HEK293T (cell line): ENCODE results near the gene METTL22.

Experiments used
- ARNT ChIP-seq: fragments of 450-650 bp; IDR thresholded peaks from 2 replicates; pipeline ENCODE4 v1.6.1; 2017; ENCODE audit warnings: mild to moderate bottlenecking
- BHLHE40 ChIP-seq: fragments of 450-650 bp; IDR thresholded peaks from 2 replicates; pipeline ENCODE4 v1.6.1; 2016; ENCODE audit warnings: mild to moderate bottlenecking, moderate library complexity, borderline replicate concordance
- ELF4 ChIP-seq: fragments of 450-650 bp; IDR thresholded peaks from 2 replicates; pipeline ENCODE4 v1.6.1; 2017; ENCODE audit warnings: antibody characterized with exemption
- FOXA1 ChIP-seq: fragments of 450-650 bp; IDR thresholded peaks from 2 replicates; pipeline ENCODE4 v1.6.1; 2016; ENCODE audit warnings: mild to moderate bottlenecking
- FOXK2 ChIP-seq: fragments of 450-650 bp; IDR thresholded peaks from 2 replicates; pipeline ENCODE4 v1.6.1; 2016; ENCODE audit warnings: mild to moderate bottlenecking
- FOXM1 ChIP-seq: fragments of 450-650 bp; IDR thresholded peaks from 2 replicates; pipeline ENCODE4 v1.6.1; 2017; ENCODE audit warnings: mild to moderate bottlenecking, borderline replicate concordance
- L3MBTL2 ChIP-seq: fragments of 450-650 bp; conservative IDR thresholded peaks from 2 replicates; pipeline ENCODE4 v1.6.1; 2016; ENCODE audit warnings: mild to moderate bottlenecking
- LEF1 ChIP-seq: fragments of 450-650 bp; IDR thresholded peaks from 2 replicates; pipeline ENCODE4 v1.6.1; 2017; ENCODE audit warnings: mild to moderate bottlenecking, borderline replicate concordance
- NFRKB ChIP-seq: fragments of 450-650 bp; IDR thresholded peaks from 2 replicates; pipeline ENCODE4 v1.6.1; 2016; ENCODE audit warnings: mild to moderate bottlenecking, moderate library complexity
- SUZ12 ChIP-seq: fragments of 450-650 bp; IDR thresholded peaks from 2 replicates; pipeline ENCODE4 v1.6.1; 2016; ENCODE audit warnings: mild to moderate bottlenecking
- TARDBP ChIP-seq: fragments of 450-650 bp; IDR thresholded peaks from 2 replicates; pipeline ENCODE4 v1.6.1; 2016
- ZNF384 ChIP-seq: fragments of 450-650 bp; IDR thresholded peaks from 2 replicates; pipeline ENCODE4 v1.6.1; 2016
- TF ChIP-seq, protein P1 (sequence below): fragments of 450-650 bp; IDR thresholded peaks from 2 replicates; pipeline ENCODE4 v1.6.1; 2016

GRCh38 chr16:8661703-8662102 is 40.2 kb downstream of the METTL22 start:
- TF ChIP-seq L3MBTL2 (no peak), TARDBP (no peak), NFRKB (no peak), ZNF384 (no peak), BHLHE40 (no peak), LEF1 (no peak), FOXK2 (no peak), FOXM1 (no peak), ARNT (no peak), SUZ12 (no peak), FOXA1 (no peak), ELF4 (no peak)
- TF ChIP-seq, protein P1, sequence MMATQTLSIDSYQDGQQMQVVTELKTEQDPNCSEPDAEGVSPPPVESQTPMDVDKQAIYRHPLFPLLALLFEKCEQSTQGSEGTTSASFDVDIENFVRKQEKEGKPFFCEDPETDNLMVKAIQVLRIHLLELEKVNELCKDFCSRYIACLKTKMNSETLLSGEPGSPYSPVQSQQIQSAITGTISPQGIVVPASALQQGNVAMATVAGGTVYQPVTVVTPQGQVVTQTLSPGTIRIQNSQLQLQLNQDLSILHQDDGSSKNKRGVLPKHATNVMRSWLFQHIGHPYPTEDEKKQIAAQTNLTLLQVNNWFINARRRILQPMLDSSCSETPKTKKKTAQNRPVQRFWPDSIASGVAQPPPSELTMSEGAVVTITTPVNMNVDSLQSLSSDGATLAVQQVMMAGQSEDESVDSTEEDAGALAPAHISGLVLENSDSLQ, result no peak
